SU-DHL-6 (cell line): ENCODE results near the gene CTF1.

Experiments
- CTCF ChIP-seq: fragments of 200-600 bp; sonication (generic); IDR thresholded peaks from one replicate; pipeline ENCODE4 v1.5.1; 2017; ENCODE audit warnings: antibody characterized with exemption, mild to moderate bottlenecking, low read length, moderate library complexity; ENCODE audit not compliant: insufficient read depth, poor library complexity, severe bottlenecking
- EZH2phosphoT487 ChIP-seq: fragments of 200-600 bp; sonication (generic), shearing (Covaris generic); conservative IDR thresholded peaks from 2 replicates; pipeline ENCODE4 v1.6.1; 2018; ENCODE audit warnings: mild to moderate bottlenecking, antibody characterized with exemption, low read length, moderate library complexity, mixed read lengths

DNA sequence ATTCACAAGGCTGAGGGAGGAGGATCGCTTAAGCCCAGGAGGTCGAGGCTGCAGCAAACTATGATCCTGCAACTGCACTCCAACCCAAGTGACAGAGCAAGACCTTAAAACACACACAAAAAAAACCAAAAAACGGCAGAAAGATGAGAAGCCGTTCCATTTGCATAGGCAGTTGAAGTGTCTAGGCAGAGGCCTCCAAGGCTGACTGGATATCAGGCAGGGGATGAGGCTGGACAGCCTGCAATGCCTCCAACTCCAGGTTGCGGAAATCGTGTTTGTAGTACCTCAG, 25.0 kb downstream of the CTF1 start:
- no peak for TF ChIP-seq CTCF
- no peak for TF ChIP-seq EZH2phosphoT487
